Left renal cortex interstitium (tissue), 4 donors: Measurements from ENCODE around the gene MYH3. TPM values are rescaled to one million over a fixed set of nuclear protein-coding genes. Genes with fewer than 3 reads are reported as not detected.
"Not testable (repeated sequence)": the region's sequence is repeated elsewhere in the genome, so short reads cannot be mapped to it uniquely, and the experiment has no call there.

Experiments used
- DNase-seq, 4 donors: peaks; one replicate each; pipeline ENCODE4 v3.0.0-alpha.2; 2013; ENCODE audit warnings: low read depth in 4 of 4, low spot score in 2 of 4, missing footprints in 1 of 4
- polyA plus RNA-seq, 4 donors: library from polyadenylated mRNA; unstranded; fragments of 120-200 nt; gene quantifications; one replicate each; pipeline ENCODE4 v1.2.1, GENCODE V29; 2013; ENCODE audit not compliant: insufficient read length in 4 of 4

The MYH3 gene
- 1 to 10 TPM; 2.6 to 8.0 (median 3.6) TPM for polyA plus RNA-seq

- DNase-seq = no peak
Observed at GRCh38 chr17:10657148-10657547, at the start of gene MYH3. TSS of gene MYH3 (minus strand) at chr17:10657309. CDS start at chr17:10655064, 2,245 bp downstream.

DNA sequence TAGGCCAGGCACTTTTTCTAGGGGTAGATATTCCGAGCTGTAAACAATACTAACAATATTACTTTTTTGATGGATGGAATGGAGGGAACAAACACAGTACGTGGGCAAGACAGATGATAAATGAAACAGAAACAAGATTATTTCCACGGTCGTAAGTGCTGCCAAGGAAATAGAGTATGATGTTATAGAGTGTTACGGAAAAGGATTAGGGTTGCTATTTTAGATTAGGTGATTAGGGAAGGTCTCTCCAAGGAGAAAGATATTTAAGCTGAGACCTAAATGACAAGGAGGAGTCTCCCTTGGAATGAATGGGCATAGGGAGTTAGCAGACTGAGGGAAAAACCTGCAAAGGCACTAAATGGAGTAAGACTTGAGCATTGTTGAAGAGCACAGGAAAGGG, 48.6 kb upstream of the MYH3 start:
- DNase-seq = no peak

DNA sequence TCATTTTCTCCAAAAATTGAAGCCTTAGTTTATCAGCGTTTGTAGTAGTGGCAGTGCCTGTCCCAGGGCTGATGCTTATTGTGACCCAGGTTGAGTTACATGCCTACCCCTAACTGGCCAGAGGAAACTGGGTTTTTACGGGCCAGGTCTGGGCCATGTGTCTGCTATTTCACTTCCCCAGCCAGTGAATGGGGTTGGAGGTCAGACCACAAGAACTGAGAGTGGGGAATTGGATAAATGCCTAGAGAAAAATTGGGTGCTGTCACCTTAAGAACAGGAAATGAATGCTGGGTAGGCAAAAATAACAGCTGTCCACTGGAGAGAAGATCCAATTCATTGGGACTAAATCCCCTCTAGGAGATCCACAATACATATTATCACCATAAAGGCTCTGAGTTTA, 45.5 kb upstream of the MYH3 start:
- DNase-seq = no peak

- no peak for DNase-seq
Observed at GRCh38 chr17:10699856-10700255, 42.7 kb upstream of the MYH3 start.

DNA sequence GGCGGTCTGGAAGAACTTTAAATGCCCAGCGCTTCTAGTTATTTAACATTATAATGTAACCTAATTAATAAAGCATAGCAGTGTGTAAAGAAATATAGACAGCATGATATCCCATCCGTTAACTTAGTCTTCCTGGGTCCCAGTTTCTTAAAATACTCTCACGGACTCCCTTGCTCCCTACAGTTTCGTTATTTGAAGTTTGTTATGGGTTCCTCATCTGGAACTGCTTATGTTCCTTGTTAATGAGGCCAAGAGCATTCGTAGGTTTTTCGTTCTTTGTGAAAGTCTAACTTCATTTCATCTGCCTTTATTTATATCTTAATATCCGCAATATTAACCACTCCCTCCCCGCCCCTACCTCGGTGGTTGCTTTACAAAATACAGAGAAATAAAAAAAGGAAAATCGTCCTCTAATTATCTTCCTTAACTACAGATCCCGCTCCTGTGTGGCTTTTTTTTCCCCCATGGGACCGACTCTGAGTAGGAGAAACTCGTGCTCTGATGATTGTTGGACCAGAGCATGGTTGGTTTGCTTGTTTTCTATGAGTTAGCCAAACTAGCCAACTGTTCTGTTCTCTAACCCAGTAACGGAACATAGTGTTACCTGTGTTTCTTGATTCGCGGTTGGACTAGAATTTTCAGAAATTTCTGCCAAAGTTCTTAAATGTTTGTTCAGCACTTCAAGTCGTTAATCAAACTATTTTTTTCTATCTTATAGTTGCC, 41.1 kb upstream of the MYH3 start:
- DNase-seq = peak in 2 of 4 donors; percentile 5 to 6

GRCh38 chr17:10697092-10698081, 40.3 kb upstream of the MYH3 start, which contains the start of the genes ADPRM and SCO1:
TSS of gene ADPRM (plus strand) at chr17:10697594. CDS start at chr17:10704927, 7,333 bp downstream.
TSS of gene SCO1 (minus strand) at chr17:10697533. CDS start at chr17:10697507, 26 bp downstream.
- peak; percentile 78 to 94 (median 86) for DNase-seq

- DNase-seq = not testable (repeated sequence)
Observed at GRCh38 chr17:10695875-10696407, 38.8 kb upstream of the MYH3 start.

GRCh38 chr17:10687499-10687898, 30.4 kb upstream of the MYH3 start:
- DNase-seq = no peak

- no peak for DNase-seq
Observed at GRCh38 chr17:10683853-10684252, 26.7 kb upstream of the MYH3 start.

GRCh38 chr17:10681866-10682446, 24.8 kb upstream of the MYH3 start:
- DNase-seq = no peak

DNA sequence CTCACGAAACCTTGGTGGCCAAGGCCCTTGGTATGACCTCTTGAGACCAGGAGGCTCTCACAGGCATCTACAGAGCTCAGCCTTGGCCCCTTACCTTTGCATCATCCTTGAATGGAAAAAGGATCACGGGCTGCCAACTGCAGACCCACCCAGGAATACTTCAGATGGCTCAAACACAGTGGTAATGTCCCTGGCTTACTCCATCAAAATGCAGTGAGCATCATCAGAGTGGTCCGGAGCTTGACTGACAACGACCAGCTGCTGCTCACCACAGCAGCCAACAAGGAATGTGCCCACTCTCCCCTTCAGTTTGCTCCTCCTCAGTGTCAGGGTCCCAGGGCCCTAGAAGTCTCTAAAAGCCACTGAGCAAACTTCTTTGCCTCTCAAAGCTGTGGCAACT, 17.6 kb upstream of the MYH3 start:
- DNase-seq = no peak

DNA sequence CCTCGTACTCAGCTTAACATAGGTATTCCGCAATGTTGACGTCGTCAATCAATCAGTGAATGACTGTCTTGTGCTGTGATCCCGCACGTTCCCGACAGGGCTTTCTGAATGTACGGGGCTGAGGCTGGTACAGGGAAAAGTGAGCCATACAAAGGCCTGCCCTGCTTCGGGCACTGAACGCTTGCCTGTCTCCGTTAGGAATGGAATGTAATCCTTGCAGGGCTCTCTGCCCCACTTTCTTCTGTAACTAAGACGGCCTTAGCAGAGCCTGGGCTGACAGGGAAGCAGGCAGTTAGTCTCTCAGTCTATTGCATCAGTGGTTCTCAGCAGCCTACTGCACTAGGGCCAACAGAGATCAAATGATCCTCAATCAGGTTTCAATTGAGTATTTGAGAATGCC, 16.2 kb upstream of the MYH3 start:
- DNase-seq = no peak

DNA sequence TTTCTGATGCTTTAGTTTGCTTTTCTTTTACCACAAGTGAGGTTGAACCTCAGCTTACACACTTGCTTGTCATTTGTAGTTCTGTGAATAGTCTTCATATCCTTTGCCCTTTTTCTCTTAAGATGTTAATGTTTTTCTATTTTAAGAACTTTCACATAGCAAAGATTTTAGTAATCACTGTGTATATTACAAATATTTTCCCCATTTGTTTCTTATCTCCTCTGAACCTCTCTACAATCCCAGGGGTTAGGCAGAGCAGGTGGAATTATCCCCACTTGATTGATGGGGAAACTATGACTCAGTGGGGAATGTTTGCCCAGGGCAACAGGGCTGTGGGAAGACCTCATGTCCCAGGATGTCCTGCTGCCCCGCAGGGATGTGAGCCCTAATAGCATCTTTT, 11.7 kb upstream of the MYH3 start:
- no peak for DNase-seq

DNA sequence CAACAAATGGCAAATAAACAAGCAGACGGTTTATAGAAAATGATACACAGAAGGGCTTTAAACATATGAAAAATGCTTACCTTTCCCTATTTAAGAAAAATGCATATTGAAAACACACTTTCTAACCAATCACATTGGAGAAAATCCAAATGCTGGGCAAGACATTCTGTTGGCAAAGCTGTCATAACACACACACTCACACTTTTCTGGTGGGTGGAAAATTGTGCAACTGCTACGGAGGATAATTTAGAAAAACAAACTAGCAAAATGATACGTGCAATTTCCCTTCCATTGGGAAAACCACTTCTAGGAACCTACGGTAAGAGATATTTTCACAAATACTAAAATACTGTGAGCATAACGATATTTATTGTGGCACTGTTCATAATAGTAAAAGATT, 9.8 kb upstream of the MYH3 start:
- DNase-seq = no peak

GRCh38 chr17:10664571-10664970, 7.5 kb upstream of the MYH3 start:
- no peak for DNase-seq

- no peak for DNase-seq
Observed at GRCh38 chr17:10663231-10663630, 6.1 kb upstream of the MYH3 start.

- no peak for DNase-seq
Observed at GRCh38 chr17:10661437-10661836, 4.3 kb upstream of the MYH3 start.

DNA sequence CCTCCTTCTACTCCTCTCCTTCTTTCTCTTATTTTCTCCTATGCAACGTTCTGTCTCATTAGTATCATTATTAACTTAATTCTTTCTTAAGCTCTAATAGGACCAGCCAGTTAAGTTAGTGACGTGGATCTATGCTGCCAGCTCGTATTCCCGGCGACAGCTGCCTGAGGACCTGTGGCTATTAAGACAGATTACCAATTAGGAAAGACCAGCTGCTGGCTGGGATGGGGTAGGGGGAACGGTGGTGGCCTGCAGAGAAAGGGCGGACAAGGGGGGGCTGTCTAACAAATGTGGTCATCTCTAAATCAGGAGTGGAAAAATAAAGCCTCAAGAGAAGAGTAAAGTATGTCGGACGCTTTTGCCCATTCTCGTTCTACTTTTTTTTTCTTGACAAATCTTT, 770 bp upstream of the MYH3 start:
- no peak for DNase-seq

GRCh38 chr17:10653987-10654386, 3.1 kb downstream of the MYH3 start:
- no peak for DNase-seq

GRCh38 chr17:10652984-10653659, 4.0 kb downstream of the MYH3 start:
- no peak for DNase-seq
